GM12891 (cell line): Measurements from ENCODE around the gene ADGRG2. TPM values are rescaled to one million over a fixed set of nuclear protein-coding genes. Genes with fewer than 3 reads are reported as not detected.
A peak's percentile ranks its signal among the peaks of the same experiment; 100 is the strongest.

Source experiments
- DNase-seq: peaks from one replicate; pipeline ENCODE4 v3.0.0; 2011; ENCODE audit warnings: low spot score; ENCODE audit not compliant: insufficient read length
- FAIRE-seq: peaks from 2 replicates; lab custom pipeline; 2011; peaks lifted over from hg19 to GRCh38; lab: Jason Lieb, UNC
- PAX5 ChIP-seq: IDR thresholded peaks from 2 replicates; pipeline ENCODE4 v1.6.1; 2011; ENCODE audit warnings: low read length, moderate library complexity, mild to moderate bottlenecking; ENCODE audit not compliant: insufficient read depth, severe bottlenecking
- POLR2A ChIP-seq: IDR thresholded peaks from 2 replicates; pipeline ENCODE4 v1.6.1; 2011; ENCODE audit warnings: low read depth, low read length, control low read depth
- POLR2AphosphoS5 ChIP-seq: IDR thresholded peaks from 2 replicates; pipeline ENCODE4 v1.6.1; 2011; ENCODE audit warnings: low read depth, low read length, control low read depth
- POU2F2 ChIP-seq: IDR thresholded peaks from 2 replicates; pipeline ENCODE4 v1.6.1; 2011; ENCODE audit warnings: low read depth, mild to moderate bottlenecking, control low read depth, low read length, moderate library complexity
- SPI1 ChIP-seq: IDR thresholded peaks from 2 replicates; pipeline ENCODE4 v1.6.1; 2011; ENCODE audit warnings: low read depth, low read length, control low read depth
- TAF1 ChIP-seq: IDR thresholded peaks from 2 replicates; pipeline ENCODE4 v1.6.1; 2011; ENCODE audit warnings: low read depth, low read length, control low read depth
- polyA plus RNA-seq: library from polyadenylated mRNA; unstranded; fragments of >200 nt; gene quantifications from one replicate; pipeline ENCODE4 v1.2.1, GENCODE V29; 2012; ENCODE audit warnings: low read depth, missing spikeins, inconsistent platforms; ENCODE audit not compliant: missing spikeins

ADGRG2 gene, protein sequence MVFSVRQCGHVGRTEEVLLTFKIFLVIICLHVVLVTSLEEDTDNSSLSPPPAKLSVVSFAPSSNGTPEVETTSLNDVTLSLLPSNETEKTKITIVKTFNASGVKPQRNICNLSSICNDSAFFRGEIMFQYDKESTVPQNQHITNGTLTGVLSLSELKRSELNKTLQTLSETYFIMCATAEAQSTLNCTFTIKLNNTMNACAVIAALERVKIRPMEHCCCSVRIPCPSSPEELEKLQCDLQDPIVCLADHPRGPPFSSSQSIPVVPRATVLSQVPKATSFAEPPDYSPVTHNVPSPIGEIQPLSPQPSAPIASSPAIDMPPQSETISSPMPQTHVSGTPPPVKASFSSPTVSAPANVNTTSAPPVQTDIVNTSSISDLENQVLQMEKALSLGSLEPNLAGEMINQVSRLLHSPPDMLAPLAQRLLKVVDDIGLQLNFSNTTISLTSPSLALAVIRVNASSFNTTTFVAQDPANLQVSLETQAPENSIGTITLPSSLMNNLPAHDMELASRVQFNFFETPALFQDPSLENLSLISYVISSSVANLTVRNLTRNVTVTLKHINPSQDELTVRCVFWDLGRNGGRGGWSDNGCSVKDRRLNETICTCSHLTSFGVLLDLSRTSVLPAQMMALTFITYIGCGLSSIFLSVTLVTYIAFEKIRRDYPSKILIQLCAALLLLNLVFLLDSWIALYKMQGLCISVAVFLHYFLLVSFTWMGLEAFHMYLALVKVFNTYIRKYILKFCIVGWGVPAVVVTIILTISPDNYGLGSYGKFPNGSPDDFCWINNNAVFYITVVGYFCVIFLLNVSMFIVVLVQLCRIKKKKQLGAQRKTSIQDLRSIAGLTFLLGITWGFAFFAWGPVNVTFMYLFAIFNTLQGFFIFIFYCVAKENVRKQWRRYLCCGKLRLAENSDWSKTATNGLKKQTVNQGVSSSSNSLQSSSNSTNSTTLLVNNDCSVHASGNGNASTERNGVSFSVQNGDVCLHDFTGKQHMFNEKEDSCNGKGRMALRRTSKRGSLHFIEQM
- polyA plus RNA-seq, result 0.05 TPM

- no peak for FAIRE-seq
- DNase-seq, result peak; percentile 15
- TF ChIP-seq SPI1 (no peak), PAX5 (no peak), POLR2AphosphoS5 (no peak), TAF1 (no peak), POLR2A (no peak), POU2F2 (no peak)
These were observed at the start of gene ADGRG2 for GRCh38 chrX:19121898-19122640. Gene ADGRG2, minus strand, starts transcription at chrX:19122468. Its CDS starts 53,634 bp downstream, at chrX:19068834.

DNA sequence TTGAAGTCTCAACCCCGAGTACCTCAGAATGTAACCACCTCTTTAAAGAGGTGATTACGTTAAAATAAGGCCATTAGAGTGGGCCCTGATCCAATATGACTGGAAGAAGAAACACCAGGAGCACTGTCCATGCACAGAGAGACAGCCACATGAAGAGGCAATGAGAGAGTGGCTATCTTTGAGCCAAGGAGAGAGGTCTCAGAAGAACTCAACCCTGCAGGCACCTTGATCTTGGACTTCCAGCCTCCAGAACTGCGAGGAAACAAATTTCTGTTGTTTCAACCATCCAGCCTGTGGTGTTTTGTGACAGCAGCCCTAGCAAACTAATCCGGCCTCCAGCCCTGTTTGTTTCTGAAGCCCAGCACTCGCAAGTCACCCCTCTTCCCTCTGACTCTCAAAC lies 46.3 kb upstream of the ADGRG2 start:
- DNase-seq (no peak), FAIRE-seq (no peak)
- TF ChIP-seq PAX5 (no peak), SPI1 (no peak), POU2F2 (no peak), POLR2AphosphoS5 (no peak), TAF1 (no peak), POLR2A (no peak)

DNA sequence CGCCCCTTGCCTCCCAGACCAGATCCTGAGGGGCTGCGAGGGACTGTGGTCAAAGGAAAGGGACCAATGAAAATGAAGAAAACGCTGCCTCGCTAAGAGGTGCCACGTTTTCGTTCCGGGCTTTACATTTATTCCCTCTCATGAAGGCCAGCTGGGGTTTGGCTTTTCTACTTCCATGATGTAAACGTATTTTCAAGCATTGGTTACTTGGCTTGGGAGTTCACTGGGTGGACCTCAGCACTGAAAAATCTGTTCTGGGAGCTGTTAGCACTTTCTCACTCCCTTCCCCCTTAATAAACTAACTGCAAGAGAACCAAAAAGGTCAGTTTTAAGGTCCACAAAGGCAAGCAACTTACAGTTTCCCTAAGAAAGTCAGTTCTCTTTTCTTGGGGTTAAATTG lies 40.6 kb upstream of the ADGRG2 start:
- DNase-seq (no peak), FAIRE-seq (no peak)
- no peak for TF ChIP-seq POLR2AphosphoS5

DNA sequence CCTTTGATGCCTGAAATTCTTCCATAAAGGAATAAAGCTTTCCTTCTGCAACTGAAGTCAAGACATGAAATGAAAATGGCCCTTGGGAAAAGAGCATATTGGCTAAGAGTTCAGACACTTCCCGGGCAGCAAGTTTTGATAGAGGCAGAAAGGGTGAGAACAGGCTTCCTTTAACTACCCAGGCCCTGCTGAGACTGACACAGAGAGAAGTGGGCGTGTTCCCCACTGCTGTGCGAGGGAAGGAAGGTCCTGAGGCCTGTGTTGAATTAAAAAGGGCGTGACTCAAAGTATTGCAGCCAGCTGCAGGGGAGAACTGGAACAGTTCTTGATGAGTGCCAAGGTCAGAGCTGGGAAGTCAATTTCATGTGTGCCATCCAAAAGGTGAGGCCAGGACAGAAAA lies 33.9 kb upstream of the ADGRG2 start:
- TF ChIP-seq PAX5 (no peak), POU2F2 (no peak), TAF1 (no peak), POLR2AphosphoS5 (no peak), POLR2A (no peak), SPI1 (no peak)
- no peak for DNase-seq
- no peak for FAIRE-seq

DNA sequence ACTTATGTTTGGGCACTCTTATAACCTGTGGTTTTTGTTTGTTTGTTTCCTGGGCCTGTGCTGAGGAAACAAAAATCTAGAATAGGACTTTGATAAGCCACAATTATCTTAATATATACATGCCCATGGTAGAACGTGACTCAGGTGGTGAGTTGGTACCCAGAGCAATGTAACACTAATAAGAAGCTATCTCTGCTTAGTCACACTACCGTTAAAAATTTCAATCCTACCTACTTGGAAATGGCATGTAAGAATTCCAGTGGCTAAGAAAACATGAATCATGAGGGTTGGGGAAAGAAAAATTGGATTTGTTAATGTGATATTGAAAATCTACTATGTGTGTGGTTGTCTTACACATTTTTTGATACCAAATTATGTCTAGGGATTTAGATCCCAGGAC lies 30.5 kb upstream of the ADGRG2 start:
- no peak for DNase-seq
- no peak for FAIRE-seq
- TF ChIP-seq POU2F2 (no peak), POLR2A (no peak), SPI1 (no peak), POLR2AphosphoS5 (no peak), TAF1 (no peak), PAX5 (no peak)

GRCh38 chrX:19137067-19137466 lies 14.8 kb upstream of the ADGRG2 start:
- no peak for FAIRE-seq
- DNase-seq, result no peak
- TF ChIP-seq PAX5, result no peak
- no peak for TF ChIP-seq POLR2A
- no peak for TF ChIP-seq POU2F2
- TF ChIP-seq POLR2AphosphoS5, result no peak
- TF ChIP-seq SPI1, result no peak
- TF ChIP-seq TAF1, result no peak

DNA sequence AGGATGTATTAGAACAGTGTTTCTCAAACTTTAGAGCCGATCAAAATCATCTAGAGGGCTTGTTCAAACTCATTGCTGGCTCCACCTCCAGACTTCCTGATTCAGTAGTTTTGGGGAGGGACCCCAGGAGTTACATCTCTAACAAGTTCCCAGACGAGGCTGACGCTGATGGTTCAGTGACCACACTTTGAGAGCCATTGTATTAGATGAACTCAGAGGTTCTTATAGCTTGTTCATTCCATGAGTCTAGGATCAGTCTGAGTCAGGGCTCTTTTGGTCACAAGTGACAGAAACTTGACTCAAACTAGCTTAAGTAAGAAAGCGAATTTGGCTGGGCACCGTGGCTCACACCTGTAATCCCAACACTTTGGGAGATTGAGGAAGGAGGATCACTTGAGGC lies 11.5 kb upstream of the ADGRG2 start:
- FAIRE-seq, result no peak
- DNase-seq, result no peak
- TF ChIP-seq PAX5 (no peak), POLR2A (no peak), TAF1 (no peak), POLR2AphosphoS5 (no peak), SPI1 (no peak), POU2F2 (no peak)

DNA sequence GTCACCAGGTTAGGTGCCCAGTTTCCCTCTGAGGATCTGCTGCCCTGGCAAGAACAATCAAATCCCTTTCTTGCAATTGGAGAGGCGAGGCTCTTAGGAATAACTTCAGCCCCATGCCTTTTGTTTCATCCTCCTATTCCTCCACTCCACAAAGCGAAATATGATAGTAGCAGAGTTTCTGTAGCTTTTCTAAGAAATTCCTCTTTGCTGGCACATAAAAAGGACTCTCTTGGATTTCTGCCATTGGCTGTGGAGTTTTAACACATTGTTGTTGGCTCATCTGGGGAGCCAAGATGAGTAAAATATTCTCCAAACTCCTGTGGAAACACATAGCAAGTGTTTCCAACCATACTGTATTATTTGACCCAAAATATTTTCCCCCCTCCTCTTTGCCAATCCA lies 11.0 kb upstream of the ADGRG2 start:
- no peak for TF ChIP-seq POU2F2
- TF ChIP-seq SPI1, result no peak
- TF ChIP-seq TAF1, result no peak
- no peak for TF ChIP-seq POLR2AphosphoS5
- TF ChIP-seq POLR2A, result no peak
- no peak for TF ChIP-seq PAX5
- DNase-seq (no peak), FAIRE-seq (no peak)

DNA sequence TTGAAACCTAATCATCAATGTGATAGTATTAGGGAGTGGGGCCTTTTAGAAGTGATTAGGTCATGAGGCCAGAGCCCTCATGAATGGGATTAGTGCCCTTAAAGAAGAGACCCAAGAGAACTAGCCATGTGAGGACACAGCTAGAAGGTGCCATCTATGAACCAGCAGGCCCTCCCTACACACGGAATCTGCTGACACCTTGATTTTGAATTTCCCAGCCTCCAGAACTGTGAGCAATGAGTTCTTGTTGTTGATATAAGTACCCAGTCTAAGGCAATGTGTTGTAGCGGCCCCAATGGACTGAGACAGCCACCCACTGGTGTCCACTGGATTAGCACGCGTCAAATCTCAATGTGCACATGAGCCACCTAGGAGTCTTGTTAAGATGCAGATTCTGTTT lies 8.4 kb upstream of the ADGRG2 start:
- DNase-seq (no peak), FAIRE-seq (no peak)
- TF ChIP-seq POLR2A, result no peak
- TF ChIP-seq SPI1, result no peak
- TF ChIP-seq TAF1, result no peak
- TF ChIP-seq POLR2AphosphoS5, result no peak
- no peak for TF ChIP-seq PAX5
- TF ChIP-seq POU2F2, result no peak
